Measurements from ENCODE around the gene DST. TPM values are rescaled to one million over a fixed set of nuclear protein-coding genes. Genes with fewer than 3 reads are reported as not detected.

DST gene
- polyA plus RNA-seq, 4 donors, result 195 to 264 (median 228) TPM

- no peak for DNase-seq (ENCODE audit: low read depth in 4 of 4, low spot score in 3 of 4)
Measured at GRCh38 chr6:56625356-56625755, 17.3 kb downstream of the DST start.

GRCh38 chr6:56624728-56625069, 18.0 kb downstream of the DST start:
- DNase-seq (ENCODE audit: low read depth in 4 of 4, low spot score in 3 of 4), result no peak

GRCh38 chr6:56624046-56624727, 18.5 kb downstream of the DST start:
- DNase-seq (ENCODE audit: low read depth in 4 of 4, low spot score in 3 of 4), result no peak

GRCh38 chr6:56620229-56620868, 22.3 kb downstream of the DST start:
- DNase-seq (ENCODE audit: low read depth in 4 of 4, low spot score in 3 of 4), result no peak

GRCh38 chr6:56618050-56618449, 24.6 kb downstream of the DST start:
- DNase-seq (ENCODE audit: low read depth in 4 of 4, low spot score in 3 of 4), result no peak

GRCh38 chr6:56616967-56617366, 25.7 kb downstream of the DST start:
- no peak for DNase-seq (ENCODE audit: low read depth in 4 of 4, low spot score in 3 of 4)

GRCh38 chr6:56613247-56613851, 29.3 kb downstream of the DST start:
- DNase-seq (ENCODE audit: low read depth in 4 of 4, low spot score in 3 of 4), result no peak

GRCh38 chr6:56608332-56608731, 34.4 kb downstream of the DST start:
- no peak for DNase-seq (ENCODE audit: low read depth in 4 of 4, low spot score in 3 of 4)

- no peak for DNase-seq (ENCODE audit: low read depth in 4 of 4, low spot score in 3 of 4)
Measured at GRCh38 chr6:56607111-56607752, 35.5 kb downstream of the DST start.

- no peak for DNase-seq (ENCODE audit: low read depth in 4 of 4, low spot score in 3 of 4)
Measured at GRCh38 chr6:56605435-56605834, 37.3 kb downstream of the DST start.

- no peak for DNase-seq (ENCODE audit: low read depth in 4 of 4, low spot score in 3 of 4)
Measured at GRCh38 chr6:56604186-56604585, 38.5 kb downstream of the DST start.

GRCh38 chr6:56601390-56601789, 41.3 kb downstream of the DST start:
- DNase-seq (ENCODE audit: low read depth in 4 of 4, low spot score in 3 of 4), result no peak

GRCh38 chr6:56595490-56596122, 47.1 kb downstream of the DST start:
- DNase-seq (ENCODE audit: low read depth in 4 of 4, low spot score in 3 of 4), result no peak

GRCh38 chr6:56594699-56595098, 48.0 kb downstream of the DST start:
- DNase-seq (ENCODE audit: low read depth in 4 of 4, low spot score in 3 of 4), result no peak

GRCh38 chr6:56593801-56594318, 48.8 kb downstream of the DST start:
- DNase-seq (ENCODE audit: low read depth in 4 of 4, low spot score in 3 of 4), result no peak

GRCh38 chr6:56582236-56582635, 60.5 kb downstream of the DST start:
- no peak for DNase-seq (ENCODE audit: low read depth in 4 of 4, low spot score in 3 of 4)

GRCh38 chr6:56581296-56581925, 61.3 kb downstream of the DST start:
- DNase-seq (ENCODE audit: low read depth in 4 of 4, low spot score in 3 of 4), result no peak

GRCh38 chr6:56580271-56580670, 62.4 kb downstream of the DST start:
- no peak for DNase-seq (ENCODE audit: low read depth in 4 of 4, low spot score in 3 of 4)

GRCh38 chr6:56579155-56579851, 63.4 kb downstream of the DST start:
- no peak for DNase-seq (ENCODE audit: low read depth in 4 of 4, low spot score in 3 of 4)

- no peak for DNase-seq (ENCODE audit: low read depth in 4 of 4, low spot score in 3 of 4)
Measured at GRCh38 chr6:56575736-56576135, 67.0 kb downstream of the DST start.

All from left renal pelvis (tissue), 4 donors.